Chondrocyte (in vitro differentiated cells): ENCODE data around the gene FGF22. TPM values are rescaled to one million over a fixed set of nuclear protein-coding genes. Genes with fewer than 3 reads are reported as not detected.
A peak's percentile ranks its signal among the peaks of the same experiment; 100 is the strongest.

Experiments
- DNase-seq: peaks from one replicate; pipeline ENCODE4 v3.0.0; 2021; ENCODE audit warnings: mixed read lengths, low spot score
- H3K27ac Mint-ChIP-seq: one replicate; pipeline ENCODE4 v1.8.0; 2021; ENCODE audit warnings: mild to moderate bottlenecking, moderate library complexity, mixed read lengths; ENCODE audit not compliant: unreplicated experiment
- H3K27me3 Mint-ChIP-seq: 2 replicates; pipeline ENCODE4 v1.8.0; 2021; ENCODE audit warnings: low read depth, mixed read lengths
- H3K36me3 Mint-ChIP-seq: 2 replicates; pipeline ENCODE4 v1.8.0; 2021; ENCODE audit warnings: low read depth, mixed read lengths
- H3K4me1 Mint-ChIP-seq: 2 replicates; pipeline ENCODE4 v1.8.0; 2021; ENCODE audit warnings: low read depth, mild to moderate bottlenecking, mixed read lengths
- H3K4me3 Mint-ChIP-seq: one replicate; pipeline ENCODE4 v1.8.0; 2021; ENCODE audit warnings: mild to moderate bottlenecking, moderate library complexity, mixed read lengths; ENCODE audit not compliant: unreplicated experiment
- H3K9me3 Mint-ChIP-seq: 2 replicates; pipeline ENCODE4 v1.8.0; 2021; ENCODE audit warnings: low read depth, mixed read lengths
- CTCF ChIP-seq: fragments of 200-600 bp; sonication (generic); IDR thresholded peaks from 2 replicates; pipeline ENCODE4 v1.5.0; 2021; ENCODE audit warnings: antibody characterized with exemption, mild to moderate bottlenecking, moderate library complexity
- total RNA-seq: library from RNA; stranded (reverse); gene quantifications from 3 replicates; pipeline ENCODE4 v1.2.1, GENCODE V29; 2021

FGF22 gene
- total RNA-seq, 1 donor from 2014 or later = not detected

- Mint-ChIP-seq H3K9me3 (no peaks in the 10 kb centered on the region), H3K27ac (no peak overlapping the region), H3K4me3 (no peak overlapping the region), H3K4me1 (no peaks in the 10 kb centered on the region), H3K36me3 (peaks cover 5% of the 10 kb centered on the region), H3K27me3 (no peaks in the 10 kb centered on the region)
- no peak for TF ChIP-seq CTCF
- peak; percentile 86 for DNase-seq
Measured at GRCh38 chr19:652467-653389, 13.0 kb downstream of the FGF22 start.

GRCh38 chr19:653425-653824 is 13.7 kb downstream of the FGF22 start:
- Mint-ChIP-seq H3K9me3 (no peaks in the 10 kb centered on the region), H3K27ac (no peak overlapping the region), H3K27me3 (no peaks in the 10 kb centered on the region), H3K4me3 (no peak overlapping the region), H3K36me3 (peaks cover 5% of the 10 kb centered on the region), H3K4me1 (no peaks in the 10 kb centered on the region)
- no peak for DNase-seq
- TF ChIP-seq CTCF = no peak

- H3K4me3 Mint-ChIP-seq = no peak overlapping the region
- H3K36me3 Mint-ChIP-seq = peaks cover 2% of the 10 kb centered on the region
Measured at GRCh38 chr19:655691-656090, 16.0 kb downstream of the FGF22 start.

GRCh38 chr19:656751-657559 is 17.3 kb downstream of the FGF22 start:
- no peaks in the 10 kb centered on the region for H3K27me3 Mint-ChIP-seq
- no peak for DNase-seq
- no peaks in the 10 kb centered on the region for H3K36me3 Mint-ChIP-seq
- TF ChIP-seq CTCF = no peak
- no peak overlapping the region for H3K4me3 Mint-ChIP-seq
- peaks cover 22% of the 10 kb centered on the region for H3K4me1 Mint-ChIP-seq
- no peak overlapping the region for H3K27ac Mint-ChIP-seq
- H3K9me3 Mint-ChIP-seq = no peaks in the 10 kb centered on the region

More at GRCh38 chr19:655691-656090, 16.0 kb downstream of the FGF22 start:
- TF ChIP-seq CTCF = no peak
- Mint-ChIP-seq H3K27ac (peak overlapping the region; percentile 74), H3K27me3 (no peaks in the 10 kb centered on the region), H3K4me1 (peaks cover 10% of the 10 kb centered on the region), H3K9me3 (no peaks in the 10 kb centered on the region)
- no peak for DNase-seq

GRCh38 chr19:657611-658010 is 17.9 kb downstream of the FGF22 start:
- DNase-seq = no peak
- H3K9me3 Mint-ChIP-seq = no peaks in the 10 kb centered on the region
- no peaks in the 10 kb centered on the region for H3K36me3 Mint-ChIP-seq
- H3K27me3 Mint-ChIP-seq = no peaks in the 10 kb centered on the region
- no peak overlapping the region for H3K27ac Mint-ChIP-seq
- H3K4me1 Mint-ChIP-seq = peaks cover 24% of the 10 kb centered on the region
- TF ChIP-seq CTCF = no peak
- H3K4me3 Mint-ChIP-seq = no peak overlapping the region
